Spleen (tissue), 11 donors: ENCODE results near the gene PCK2. TPM values are rescaled to one million over a fixed set of nuclear protein-coding genes. Genes with fewer than 3 reads are reported as not detected.
A peak's percentile ranks its signal among the peaks of the same experiment; 100 is the strongest.

Source experiments
- DNase-seq: peaks from one replicate; pipeline ENCODE4 v3.0.0-alpha.2; 2020
- H3K27ac ChIP-seq, 8 donors: fragments of 200-600 bp; sonication (generic) in 7 of 8; 1 replicate in 4 of 8; 2 replicates in 4 of 8; pipeline versions ENCODE4 v1.5.0 to v1.8.0; 2016 to 2021; ENCODE audit warnings: inconsistent platforms in 4 of 8, mild to moderate bottlenecking in 4 of 8, moderate library complexity in 1 of 8
- H3K27me3 ChIP-seq, 7 donors: fragments of 200-600 bp; sonication (generic) in 6 of 7; replicated peaks in 1 of 7; 1 replicate in 4 of 7; 2 replicates in 3 of 7; pipeline versions ENCODE4 v1.5.0 to v1.8.0; 2016 to 2021; ENCODE audit warnings: inconsistent platforms in 3 of 7, mild to moderate bottlenecking in 1 of 7
- H3K36me3 ChIP-seq, 6 donors: fragments of 200-600 bp; sonication (generic) in 5 of 6; 1 replicate in 4 of 6; 2 replicates in 2 of 6; pipeline versions ENCODE4 v1.5.0 to v1.8.0; 2016 to 2021; ENCODE audit warnings: inconsistent platforms in 2 of 6
- H3K4me1 ChIP-seq, 6 donors: fragments of 200-600 bp; sonication (generic) in 5 of 6; 1 replicate in 3 of 6; 2 replicates in 3 of 6; pipeline versions ENCODE4 v1.5.0 to v1.8.0; 2016 to 2021; ENCODE audit warnings: inconsistent platforms in 3 of 6
- H3K4me3 ChIP-seq, 8 donors: fragments of 200-600 bp; sonication (generic) in 7 of 8; 1 replicate in 4 of 8; 2 replicates in 4 of 8; pipeline versions ENCODE4 v1.5.0 to v1.8.0; 2016 to 2021; ENCODE audit warnings: inconsistent platforms in 4 of 8, mild to moderate bottlenecking in 4 of 8, moderate library complexity in 2 of 8
- H3K9me3 ChIP-seq, 8 donors: fragments of 200-600 bp; sonication (generic) in 7 of 8; 1 replicate in 4 of 8; 2 replicates in 4 of 8; pipeline versions ENCODE4 v1.5.0 to v1.8.0; 2016 to 2021; ENCODE audit warnings: inconsistent platforms in 4 of 8
- CTCF ChIP-seq, 11 experiments: fragments of 200-600 bp in 7 of 11; fragments of 450-650 bp in 4 of 11; sonication (generic) in 4 of 11; IDR thresholded peaks in 8 of 11; conservative IDR thresholded peaks in 3 of 11; 1 replicate in 7 of 11; 2 replicates in 4 of 11; pipeline versions ENCODE4 v1.4.0 to v1.8.0; 2016 to 2021; ENCODE audit warnings: antibody characterized with exemption in 11 of 11, inconsistent platforms in 4 of 11, mild to moderate bottlenecking in 1 of 11
- POLR2A ChIP-seq, 3 donors: fragments of 450-650 bp; IDR thresholded peaks; one replicate each; pipeline ENCODE4 v1.5.1; 2017; ENCODE audit warnings: antibody characterized with exemption in 3 of 3, mild to moderate bottlenecking in 1 of 3
- POLR2AphosphoS5 ChIP-seq, 3 donors: sonication (generic); formaldehyde crosslinking; IDR thresholded peaks; one replicate each; pipeline ENCODE4 v1.5.1; 2017; ENCODE audit warnings: antibody characterized with exemption in 3 of 3
- WGBS, 5 donors: extraction: QIAGEN DNeasy Blood & Tissue Kit in 3 of 5; methylation state at CpG; one replicate each; pipeline versions ENCODE4 v1.1.5 to v1.1.7; 2013 to 2018; 5-methylcytosine and 5-hydroxymethylcytosine counted together
- intact Hi-C: fragments of 100-400 bp; cut with DNase I; formaldehyde crosslinking; loops from one replicate; pipeline ENCODE4 v1.15.0; 2023; ENCODE audit warnings: low total_unique reads
- polyA plus RNA-seq, 3 donors: library from polyadenylated mRNA; stranded (reverse); fragments of 200-250 nt; gene quantifications; one replicate each; pipeline ENCODE4 v1.2.1, GENCODE V29; 2013
- total RNA-seq, 7 donors: library from RNA; depleted of rRNA in 3 of 7; stranded (reverse); fragments of >200 nt in 3 of 7; fragmentation: NEBNext Ultra II Directional in 4 of 7; extraction: Animal tissue kit (Norgen Biotek cat#: 25700) in 4 of 7; gene quantifications; one replicate each; pipeline versions ENCODE4 v1.1.0 to v1.2.1, GENCODE V29; 2016 to 2021
- donor health status: healthy with polysubstance abuse.
- donor health status: DM: no; HTN: no; CAD: no; lungs with moderate emphysema.
- donor health status: DM: no; HTN: no; CAD: no.
- donor health status: Bipolar disorder and iron deficiency.
- donor health status: healthy.
- donor health status: DM: no; HTN: no; CAD: no.
- donor health status: DM: yes; HTN: yes; CAD: no.

The PCK2 gene
- total and polyA plus RNA-seq, 10 donors, result 25.3 to 52.3 (median 33.8) TPM

DNA sequence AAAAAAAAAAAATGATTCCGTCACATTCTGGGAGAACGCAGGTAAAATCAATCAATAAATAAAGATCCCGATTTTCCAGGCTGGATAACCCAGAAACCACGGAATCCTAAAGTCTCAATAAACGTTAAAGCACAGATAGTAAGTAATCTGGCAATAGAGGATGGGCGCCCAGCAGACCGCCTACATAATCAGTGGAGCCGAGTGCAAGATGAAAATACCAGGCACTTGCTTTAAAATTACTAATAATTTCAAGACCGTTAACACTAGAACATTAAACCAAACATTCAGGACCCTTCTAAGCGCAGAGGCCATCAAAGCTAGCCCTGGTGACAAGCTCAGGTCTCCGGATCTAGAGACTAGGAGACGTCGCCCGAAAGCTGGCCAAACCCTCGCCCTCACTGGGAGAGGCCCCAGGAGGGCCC, 19.3 kb downstream of the PCK2 start:
- Histone ChIP-seq H3K4me1 (peaks cover 28 to 69% (median 59%) of the 10 kb centered on the region in 6 donors), H3K4me3 (peak overlapping the region; percentile 46 to 85 (median 76)), H3K9me3 (no peaks in the 10 kb centered on the region), H3K36me3 (peaks cover 3 to 19% (median 14%) of the 10 kb centered on the region in 6 donors), H3K27me3 (no peaks in the 10 kb centered on the region), H3K27ac (peak overlapping the region; percentile 97 to 100 (median 98))
- TF ChIP-seq POLR2AphosphoS5 (IDR thresholded peaks at IDR 0.05) (no peak), POLR2A (IDR thresholded peaks at IDR 0.05) (no peak), CTCF (IDR thresholded peaks at IDR 0.05 in 8 of 11, conservative IDR thresholded peaks at IDR 0.05 in 3 of 11) (no peak)
- WGBS, 5 donors, result 17 to 22% (median 20%) methylated on average over 15 of the region's 15 CpGs
- intact Hi-C loops, result no loop called here
- no peak for DNase-seq

DNA sequence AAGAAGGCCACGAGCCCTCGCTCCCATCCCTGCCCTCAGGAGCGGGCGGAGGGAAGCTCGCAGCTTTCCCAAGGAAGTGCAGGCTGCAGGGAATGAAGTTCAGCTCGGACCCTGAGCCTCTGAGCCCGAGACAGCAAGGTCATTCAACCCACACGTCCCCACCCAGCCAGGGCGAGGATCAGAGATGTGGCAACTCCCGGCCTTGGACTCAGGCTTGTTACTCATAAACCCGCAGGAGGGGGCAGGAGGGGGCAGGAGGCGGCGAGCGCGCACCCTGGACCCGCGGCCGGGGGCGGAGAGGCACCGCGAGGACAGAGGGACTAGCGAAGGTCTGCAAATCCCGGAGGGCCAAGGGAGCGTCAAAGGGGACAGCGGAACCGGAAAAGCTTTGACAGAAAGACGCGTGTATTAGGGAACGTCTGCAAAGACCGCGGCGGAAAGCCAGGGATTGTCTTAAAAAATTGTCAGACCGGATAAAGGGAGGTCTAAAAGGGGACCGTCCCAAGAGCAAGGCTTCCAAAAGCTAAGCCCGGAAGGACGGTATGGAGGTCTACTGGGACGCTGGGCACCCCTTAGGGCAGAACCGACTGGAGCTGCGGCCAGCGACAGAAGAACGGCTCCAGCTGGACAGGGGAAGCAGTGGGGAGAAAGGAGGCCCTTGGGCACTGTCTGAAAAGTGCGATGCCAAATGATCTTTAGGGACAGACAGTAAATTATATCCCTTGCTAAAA, 19.9 kb downstream of the PCK2 start:
- Histone ChIP-seq H3K9me3 (no peaks in the 10 kb centered on the region), H3K4me1 (peaks cover 27 to 68% (median 55%) of the 10 kb centered on the region in 6 donors), H3K27ac (peak overlapping the region; percentile 97 to 100 (median 98)), H3K27me3 (no peaks in the 10 kb centered on the region), H3K4me3 (peak overlapping the region; percentile 46 to 85 (median 76)), H3K36me3 (peaks cover 3 to 25% (median 20%) of the 10 kb centered on the region in 6 donors)
- DNase-seq, result peak; percentile 96
- 0% methylated on average over 38 to 42 of the region's 42 CpGs for WGBS, 5 donors
- intact Hi-C loops, result no loop called here
- TF ChIP-seq POLR2AphosphoS5 (IDR thresholded peaks at IDR 0.05) (peak; percentile 64 to 94 (median 85)), CTCF (IDR thresholded peaks at IDR 0.05 in 8 of 11, conservative IDR thresholded peaks at IDR 0.05 in 3 of 11) (no peak), POLR2A (IDR thresholded peaks at IDR 0.05) (peak in 1 of 3 donors; percentile 82)

DNA sequence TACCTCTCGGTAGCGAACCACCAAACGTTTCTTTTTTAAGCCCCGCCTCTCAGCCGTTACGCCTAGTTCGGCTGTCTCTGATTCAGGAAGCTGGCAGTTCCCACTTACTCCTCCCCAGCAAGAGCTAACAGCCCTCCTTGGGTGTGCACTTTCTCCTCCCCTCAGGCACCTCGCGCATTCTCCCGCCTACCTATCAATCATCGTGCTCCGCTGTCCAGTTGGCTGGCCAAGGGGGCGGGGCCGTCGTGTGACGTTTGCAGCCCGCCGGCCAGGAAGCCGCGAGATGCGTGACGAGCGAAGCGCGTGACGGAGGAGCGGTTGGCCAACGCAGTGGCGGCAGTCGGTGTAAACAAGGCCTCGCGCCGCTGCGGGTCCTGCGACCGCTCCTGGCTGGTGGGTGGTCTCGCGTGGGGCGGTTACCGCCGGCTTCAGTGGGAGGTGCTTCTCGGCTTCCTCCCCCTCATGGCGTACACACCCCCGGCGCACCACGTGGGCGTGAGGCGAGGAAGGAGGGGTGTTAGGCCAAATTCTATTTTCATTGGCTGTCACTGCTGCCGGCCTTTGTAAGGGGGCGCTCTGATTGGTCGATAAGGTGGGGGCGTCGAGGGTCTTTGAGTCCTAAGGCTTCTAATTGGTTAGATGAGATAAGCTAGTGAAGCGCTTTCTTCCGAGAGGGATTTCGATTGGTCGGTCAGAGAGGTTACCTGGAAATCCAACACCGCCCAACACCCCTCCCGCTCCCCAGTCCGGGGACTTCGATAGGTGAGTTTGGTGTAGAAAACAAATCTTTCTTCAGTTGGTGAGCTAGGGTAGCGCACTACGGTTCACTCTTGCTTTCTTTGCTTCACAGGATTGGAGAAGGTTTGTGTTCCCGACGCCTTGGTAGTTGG, 20.7 kb downstream of the PCK2 start, which contains the start of the genes DCAF11 and NRL:
Gene DCAF11, plus strand, starts transcription at position 246 of the 890 bp plus-strand sequence. CDS start 818 bp downstream, outside the sequence.
Gene NRL, minus strand, starts transcription at position 418 of the 890 bp plus-strand sequence. CDS start 32,101 bp downstream, outside the sequence.
- peak within 1 kb of the TSS; percentile 97 to 100 (median 98) for H3K27ac ChIP-seq
- H3K4me3 ChIP-seq, result peak within 1 kb of the TSS; percentile 60 to 85 (median 76)
- peaks cover 23 to 64% (median 47%) of the 10 kb centered on the region in 6 donors for H3K4me1 ChIP-seq
- peaks cover 3 to 33% (median 28%) of the 10 kb centered on the region in 6 donors for H3K36me3 ChIP-seq
- no peaks in the 10 kb centered on the region for H3K9me3 ChIP-seq
- DNase-seq, result peak; percentile 99
- peak in 2 of 3 donors; percentile 6 to 42 for TF ChIP-seq POLR2A (IDR thresholded peaks at IDR 0.05)
- peak in 4 of 11 experiments; percentile 4 to 28 (median 17) for TF ChIP-seq CTCF (IDR thresholded peaks at IDR 0.05 in 8 of 11, conservative IDR thresholded peaks at IDR 0.05 in 3 of 11)
- peak; percentile 91 to 98 (median 93) for TF ChIP-seq POLR2AphosphoS5 (IDR thresholded peaks at IDR 0.05)
- intact Hi-C loops, result no loop called here
- no peaks in the 10 kb centered on the region for H3K27me3 ChIP-seq
- 0% methylated on average over 38 to 65 of the region's 65 CpGs for WGBS, 5 donors
